HG03469 (cell line): Measurements from ENCODE around the gene MAP9.
"Not testable (repeated sequence)": the region's sequence is repeated elsewhere in the genome, so short reads cannot be mapped to it uniquely, and the experiment has no call there.

ENCODE experiments used
- ATAC-seq: cut with Tn5 transposase; IDR thresholded peaks from one replicate; pipeline ENCODE4 v1.9.1; 2021; ENCODE audit warnings: mild to moderate bottlenecking, moderate library complexity, moderate number of reproducible peaks; ENCODE audit not compliant: unreplicated experiment

The MAP9 gene

DNA sequence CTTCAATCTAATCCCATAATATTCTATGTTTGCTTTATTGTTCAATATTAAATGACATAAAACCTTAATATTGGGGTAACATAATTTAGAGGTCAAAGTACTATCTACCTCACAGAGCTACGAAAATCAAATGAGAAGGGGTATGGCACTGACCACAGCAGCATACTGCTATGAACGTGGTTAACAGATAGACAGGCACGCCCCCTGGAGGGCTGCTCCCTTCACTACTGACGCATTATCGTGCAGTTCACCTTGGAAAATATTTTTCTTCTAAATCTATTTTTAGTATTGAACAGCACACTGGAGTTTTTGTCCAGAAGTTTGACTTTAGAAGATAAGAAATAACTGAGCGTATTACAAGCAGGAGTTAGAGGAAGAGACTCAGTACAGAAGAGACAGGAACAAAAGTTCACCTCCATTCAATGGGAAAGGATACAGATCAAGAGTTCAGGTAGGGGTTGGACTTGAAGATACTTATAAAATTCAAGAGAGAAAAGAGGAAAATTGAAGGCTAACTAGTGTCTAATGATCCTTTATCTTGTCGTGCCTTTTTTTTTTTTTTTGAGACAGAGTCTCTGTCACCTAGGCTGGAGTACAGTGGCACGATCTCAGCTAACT lies 22.7 kb downstream of the MAP9 start:
- peak; percentile 98 for ATAC-seq

DNA sequence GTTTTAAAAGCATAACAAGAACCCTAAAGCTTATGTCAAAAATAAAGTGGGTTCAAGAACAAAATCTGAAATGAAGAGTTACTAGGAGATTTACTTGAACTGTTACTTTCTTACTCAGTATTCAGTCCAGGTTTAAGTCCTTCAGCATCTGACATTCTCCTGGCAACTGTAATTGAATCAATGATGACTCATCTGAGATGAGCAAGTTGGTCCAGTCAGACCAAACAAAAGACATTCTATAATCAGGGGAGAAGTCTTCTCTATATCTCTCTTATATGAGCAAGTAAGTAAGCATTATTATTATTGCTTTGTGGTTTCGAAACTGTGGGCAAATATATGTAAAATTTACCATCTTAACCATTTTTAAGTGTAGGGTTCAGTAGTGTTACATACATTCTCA lies 34.6 kb downstream of the MAP9 start:
- ATAC-seq, result no peak

DNA sequence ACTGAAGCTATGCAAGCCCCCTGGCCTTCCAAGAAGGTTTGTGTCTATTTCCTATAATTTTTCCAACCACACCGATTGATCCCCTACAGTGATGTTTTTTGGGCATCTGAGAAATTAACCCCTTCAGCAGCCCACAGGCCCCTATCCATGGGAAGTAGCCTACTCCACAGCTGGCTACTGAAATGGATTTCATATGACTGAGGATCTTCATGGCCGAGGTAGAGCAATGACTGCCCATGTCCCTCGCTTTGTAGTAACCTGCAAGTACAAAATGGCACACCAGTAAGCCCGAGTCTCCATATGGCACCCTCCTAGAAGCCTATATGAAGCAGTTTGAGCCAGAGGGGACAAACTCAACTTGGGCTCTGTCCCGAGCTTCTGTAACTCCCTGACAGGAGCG lies 36.8 kb downstream of the MAP9 start:
- ATAC-seq, result no peak

DNA sequence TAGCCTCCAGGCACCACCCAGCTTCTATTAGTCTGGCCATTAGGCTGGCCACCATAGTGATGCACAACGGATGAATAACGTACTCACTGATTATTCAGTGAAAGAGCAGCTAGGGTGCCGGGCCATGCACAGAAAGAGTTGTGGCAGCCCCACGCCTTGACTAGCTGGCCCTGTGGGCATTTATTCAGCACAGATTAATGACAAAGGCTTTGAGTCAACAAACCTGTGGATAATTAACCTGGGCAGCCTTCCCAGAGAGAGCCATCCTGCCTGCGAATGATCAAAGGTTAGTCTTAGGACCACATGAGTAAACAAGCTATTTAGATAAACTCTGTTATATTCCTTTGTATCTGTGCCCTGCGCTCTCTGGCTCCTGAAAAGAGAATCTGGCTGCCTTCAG lies 37.2 kb downstream of the MAP9 start:
- ATAC-seq, result no peak

DNA sequence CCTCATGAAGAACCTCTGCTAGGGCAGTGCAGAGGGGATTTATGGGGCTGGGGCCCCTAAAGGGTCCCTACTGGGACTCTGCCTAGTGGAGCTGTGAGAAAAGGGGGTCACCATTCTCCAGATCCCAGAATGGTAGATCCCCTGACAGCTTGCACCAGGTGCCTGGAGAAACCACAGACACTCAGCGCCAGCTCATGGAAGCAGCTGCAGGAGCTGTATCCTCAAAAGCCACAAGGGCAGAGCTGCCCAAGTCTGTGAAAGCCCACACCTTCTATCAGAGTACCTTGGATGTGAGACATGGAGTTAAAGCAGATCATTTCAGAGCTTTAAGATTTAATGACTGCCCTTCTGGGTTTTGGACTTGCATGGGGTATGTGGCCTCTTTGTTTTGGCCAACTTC lies 38.6 kb downstream of the MAP9 start:
- ATAC-seq, result no peak

DNA sequence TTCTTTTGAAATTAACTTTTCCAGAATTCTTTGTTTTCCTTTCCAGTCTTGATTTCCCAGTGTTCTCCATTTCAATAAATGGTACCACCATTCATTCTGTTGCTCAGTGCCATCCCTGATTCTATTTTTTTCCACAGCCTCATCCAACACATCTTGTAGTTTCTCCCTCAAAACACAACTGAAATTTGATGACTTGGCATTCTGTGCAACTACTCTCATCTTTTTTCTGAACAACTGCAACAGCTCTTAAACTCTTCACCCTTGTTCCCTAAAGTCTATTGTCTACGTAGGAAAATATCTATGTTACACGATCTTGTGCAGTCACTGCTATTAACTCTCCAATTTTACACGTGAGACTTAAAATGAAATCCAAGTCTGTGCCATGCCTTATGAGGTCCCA lies 40.5 kb downstream of the MAP9 start:
- ATAC-seq, result no peak

DNA sequence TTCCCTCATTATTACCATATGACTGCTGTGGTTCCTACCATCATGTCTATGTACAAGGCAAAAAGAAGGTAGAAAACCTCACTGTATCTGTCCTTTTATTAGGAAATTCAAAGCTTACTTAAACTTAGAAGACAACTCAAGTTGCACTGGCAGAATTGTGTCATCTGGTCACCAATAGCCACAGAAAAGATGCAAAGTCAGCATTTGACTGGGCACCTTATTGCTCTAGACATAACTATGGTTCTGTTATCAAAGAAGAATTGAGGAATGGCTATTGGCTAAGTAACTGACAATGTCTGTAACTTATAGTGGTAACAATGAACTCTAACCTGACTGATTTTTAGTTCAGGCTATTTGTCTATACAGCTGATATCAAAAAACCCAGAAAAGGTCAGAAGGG lies 45.3 kb downstream of the MAP9 start:
- no peak for ATAC-seq

DNA sequence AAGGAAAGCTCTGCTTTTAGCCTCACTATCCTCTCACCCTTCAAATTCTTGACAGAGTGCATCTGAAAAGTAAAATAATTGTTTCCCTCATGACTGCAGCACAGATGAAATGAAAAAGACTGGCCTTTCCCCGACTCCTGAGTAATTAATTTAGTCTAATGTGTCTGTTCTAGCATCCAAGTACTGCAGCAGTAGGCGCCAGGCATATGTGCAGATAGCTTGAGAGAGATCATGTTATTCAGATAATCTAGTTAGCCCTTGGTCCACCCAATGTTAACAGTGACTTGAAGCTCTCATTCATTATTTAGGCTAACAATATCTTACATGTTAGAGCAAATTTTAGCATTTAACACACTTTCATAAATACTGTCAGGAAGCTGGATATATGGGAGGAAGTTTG lies 54.0 kb downstream of the MAP9 start:
- ATAC-seq, result no peak

DNA sequence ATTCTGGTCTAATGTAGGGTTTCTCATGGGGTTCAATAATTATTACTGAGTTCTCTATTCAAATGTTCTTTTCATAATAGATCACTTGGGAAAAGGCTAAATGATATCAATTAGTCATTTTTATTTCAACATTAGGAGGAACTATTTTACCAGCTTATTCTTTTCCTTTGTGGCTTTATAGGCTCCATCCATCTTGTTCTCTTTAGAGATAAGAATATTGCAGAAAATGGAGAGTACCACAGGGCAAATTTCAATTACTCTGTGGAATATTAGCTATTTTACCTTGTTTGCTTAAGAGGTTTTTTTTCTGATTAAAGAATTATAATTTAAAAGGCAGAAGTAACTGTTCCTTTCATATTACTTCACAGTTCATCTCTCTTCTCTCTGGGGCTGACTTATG lies 55.8 kb downstream of the MAP9 start:
- no peak for ATAC-seq

DNA sequence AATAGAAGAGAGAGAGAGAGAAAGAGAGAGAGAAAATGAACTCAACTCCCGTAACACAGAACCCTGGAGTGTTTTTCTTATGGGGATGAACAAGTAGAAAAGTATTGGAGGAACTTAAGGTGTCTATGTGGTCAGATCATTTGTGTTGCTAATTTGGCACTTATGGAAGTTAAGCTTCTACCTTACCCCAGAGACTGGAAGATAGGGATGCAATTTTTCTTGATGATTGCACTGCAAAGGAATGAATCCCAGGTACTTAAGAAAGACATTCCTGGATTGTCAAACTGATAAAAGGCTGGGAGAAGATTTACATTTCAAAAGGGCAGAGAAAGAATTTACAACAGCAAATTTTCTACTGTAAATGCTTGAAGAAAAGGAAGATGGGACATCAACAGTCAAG lies 57.2 kb downstream of the MAP9 start:
- no peak for ATAC-seq

DNA sequence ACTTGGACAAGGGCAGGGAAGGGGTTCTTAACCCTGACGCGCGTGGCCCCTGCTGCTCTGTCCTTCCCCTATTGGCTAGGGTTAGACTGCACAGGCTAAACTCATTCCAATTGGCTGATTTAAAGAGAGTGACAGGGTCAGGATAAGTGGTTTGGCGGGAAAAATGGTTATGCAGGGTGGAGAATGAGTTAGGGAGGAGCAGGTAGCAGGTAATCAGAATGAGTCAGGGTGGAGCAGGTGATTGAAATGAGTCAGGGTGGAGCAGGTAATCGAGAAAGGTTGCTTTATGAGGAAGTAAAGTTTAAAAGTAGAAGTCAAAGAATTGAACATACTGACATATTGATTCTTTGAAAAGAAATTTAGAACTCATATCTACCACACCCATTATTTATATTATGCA lies 64.7 kb downstream of the MAP9 start:
- not testable (repeated sequence) for ATAC-seq

DNA sequence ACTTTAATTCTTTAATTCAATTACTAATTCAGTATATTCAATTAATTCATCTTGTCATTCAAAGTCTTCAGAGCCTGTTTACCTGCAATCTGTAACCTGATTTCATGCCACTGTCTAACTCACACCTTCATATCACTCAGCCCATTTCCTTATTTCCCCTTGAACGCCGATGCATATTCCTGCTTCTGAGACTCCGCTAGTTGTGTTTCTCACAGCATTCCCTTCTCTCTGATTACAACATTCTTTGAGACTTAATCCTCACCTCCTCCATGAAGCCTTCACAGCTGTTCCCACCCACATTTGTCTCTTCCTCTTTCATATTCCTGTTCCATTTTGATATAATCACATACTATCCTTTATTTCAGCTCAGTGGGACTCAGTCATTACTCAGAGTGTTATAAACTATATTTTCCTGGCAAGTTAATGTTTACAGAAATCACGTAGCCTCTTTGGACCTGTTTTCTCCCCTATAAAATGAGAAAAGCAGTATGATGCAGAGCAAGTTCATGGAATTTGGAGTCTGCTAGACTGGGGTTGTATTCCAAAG lies 69.0 kb downstream of the MAP9 start:
- no peak for ATAC-seq

DNA sequence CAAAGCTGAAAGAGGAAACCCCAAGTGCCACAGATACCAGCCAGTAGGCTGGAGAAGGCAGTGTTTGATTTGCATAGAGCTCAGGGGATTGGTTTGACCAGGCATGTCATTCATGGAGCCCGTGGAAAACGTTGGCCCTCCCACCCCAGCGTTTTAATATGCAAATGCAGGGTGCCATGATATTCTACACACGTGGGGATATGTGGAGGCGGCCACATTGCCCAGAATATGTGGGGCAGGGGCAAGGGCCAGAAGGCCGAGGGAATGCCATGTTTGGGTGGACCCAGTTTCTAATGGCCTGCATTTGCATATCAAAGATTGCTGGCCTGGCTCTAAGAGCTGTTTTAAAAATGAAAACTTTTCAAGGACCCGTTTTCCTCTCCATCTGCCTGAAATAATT lies 71.1 kb downstream of the MAP9 start:
- no peak for ATAC-seq

DNA sequence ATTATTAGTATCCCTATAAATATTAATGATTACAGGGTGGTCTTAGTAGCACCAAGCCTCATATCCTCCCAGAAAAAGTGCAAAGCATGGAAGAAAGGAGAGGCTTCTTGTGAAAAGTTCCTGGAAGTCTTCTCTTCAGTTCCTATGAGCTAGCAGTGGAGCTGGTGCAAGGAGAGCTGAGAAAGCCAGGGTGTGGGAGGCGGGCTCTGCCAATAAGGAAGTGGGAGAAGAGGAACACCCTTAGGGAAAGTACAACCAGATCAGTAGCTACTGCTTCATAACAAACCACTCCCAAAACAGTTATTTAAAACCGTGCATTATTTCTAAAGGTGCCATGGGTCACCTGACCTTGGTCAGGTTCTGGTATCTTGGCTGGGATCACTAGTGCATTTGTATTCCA lies 72.4 kb downstream of the MAP9 start:
- ATAC-seq, result no peak

DNA sequence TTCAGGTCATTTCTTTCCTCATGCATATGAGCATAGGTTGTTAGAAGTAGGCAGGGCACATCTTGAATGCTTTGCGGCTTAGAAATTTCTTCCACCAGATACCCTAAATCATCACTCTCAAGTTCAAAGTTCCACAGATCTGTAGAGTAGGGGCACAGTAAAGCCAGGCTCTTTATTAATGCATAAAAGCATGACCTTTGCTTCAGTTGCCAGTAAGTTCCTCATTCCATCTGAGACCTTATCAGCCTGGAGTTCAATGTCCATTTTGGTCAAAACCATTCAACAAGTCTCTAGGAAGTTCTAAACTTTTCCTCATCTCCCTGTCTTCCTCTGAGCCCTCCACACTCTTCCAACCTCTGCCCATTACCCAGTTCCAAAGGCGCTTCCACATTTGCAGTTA lies 77.7 kb downstream of the MAP9 start:
- ATAC-seq, result no peak
